Epithelial cell of proximal tubule (primary cell): ENCODE data around the gene TMEM171. TPM values are rescaled to one million over a fixed set of nuclear protein-coding genes. Genes with fewer than 3 reads are reported as not detected.

Source experiments
- DNase-seq: peaks from one replicate; pipeline ENCODE4 v3.0.0-alpha.2; 2011; ENCODE audit warnings: low read depth
- H3K4me3 ChIP-seq: 2 replicates; pipeline ENCODE4 v1.5.1; 2011; ENCODE audit warnings: low read depth, mild to moderate bottlenecking, low read length
- total RNA-seq: library from RNA; depleted of rRNA; stranded (reverse); fragments of >200 nt; gene quantifications from 2 replicates; pipeline ENCODE4 v1.2.3, GENCODE V29; 2015
- TF ChIP-seq, protein P1 (sequence below): conservative IDR thresholded peaks from 2 replicates; pipeline ENCODE4 v1.5.1; 2012; ENCODE audit warnings: low read depth, mild to moderate bottlenecking, low read length

TMEM171 gene
- total RNA-seq, 1 donor from 2014 or later = 10.6 TPM

DNA sequence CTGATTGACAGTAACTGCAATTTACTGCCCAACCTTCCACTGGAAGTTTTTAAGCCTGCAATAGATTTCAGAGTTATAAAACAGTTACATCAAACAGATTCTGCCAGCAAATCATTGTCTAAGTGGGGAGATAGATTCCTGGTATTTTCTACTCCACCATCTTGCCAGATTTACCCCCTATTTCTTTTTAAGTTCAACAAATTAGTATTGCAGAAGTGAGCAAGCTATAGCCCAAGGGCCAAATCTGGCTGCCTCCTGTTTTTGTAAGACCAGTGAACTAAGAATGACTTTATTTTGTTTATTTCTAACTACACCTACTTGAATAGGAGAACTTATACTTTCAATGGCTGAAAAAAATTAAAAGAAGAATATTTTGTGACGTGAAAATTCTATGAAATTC is 8.8 kb upstream of the TMEM171 start:
- TF ChIP-seq, protein P1, sequence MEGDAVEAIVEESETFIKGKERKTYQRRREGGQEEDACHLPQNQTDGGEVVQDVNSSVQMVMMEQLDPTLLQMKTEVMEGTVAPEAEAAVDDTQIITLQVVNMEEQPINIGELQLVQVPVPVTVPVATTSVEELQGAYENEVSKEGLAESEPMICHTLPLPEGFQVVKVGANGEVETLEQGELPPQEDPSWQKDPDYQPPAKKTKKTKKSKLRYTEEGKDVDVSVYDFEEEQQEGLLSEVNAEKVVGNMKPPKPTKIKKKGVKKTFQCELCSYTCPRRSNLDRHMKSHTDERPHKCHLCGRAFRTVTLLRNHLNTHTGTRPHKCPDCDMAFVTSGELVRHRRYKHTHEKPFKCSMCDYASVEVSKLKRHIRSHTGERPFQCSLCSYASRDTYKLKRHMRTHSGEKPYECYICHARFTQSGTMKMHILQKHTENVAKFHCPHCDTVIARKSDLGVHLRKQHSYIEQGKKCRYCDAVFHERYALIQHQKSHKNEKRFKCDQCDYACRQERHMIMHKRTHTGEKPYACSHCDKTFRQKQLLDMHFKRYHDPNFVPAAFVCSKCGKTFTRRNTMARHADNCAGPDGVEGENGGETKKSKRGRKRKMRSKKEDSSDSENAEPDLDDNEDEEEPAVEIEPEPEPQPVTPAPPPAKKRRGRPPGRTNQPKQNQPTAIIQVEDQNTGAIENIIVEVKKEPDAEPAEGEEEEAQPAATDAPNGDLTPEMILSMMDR = no peak
- DNase-seq = no peak
- H3K4me3 ChIP-seq = no peak overlapping the region

DNA sequence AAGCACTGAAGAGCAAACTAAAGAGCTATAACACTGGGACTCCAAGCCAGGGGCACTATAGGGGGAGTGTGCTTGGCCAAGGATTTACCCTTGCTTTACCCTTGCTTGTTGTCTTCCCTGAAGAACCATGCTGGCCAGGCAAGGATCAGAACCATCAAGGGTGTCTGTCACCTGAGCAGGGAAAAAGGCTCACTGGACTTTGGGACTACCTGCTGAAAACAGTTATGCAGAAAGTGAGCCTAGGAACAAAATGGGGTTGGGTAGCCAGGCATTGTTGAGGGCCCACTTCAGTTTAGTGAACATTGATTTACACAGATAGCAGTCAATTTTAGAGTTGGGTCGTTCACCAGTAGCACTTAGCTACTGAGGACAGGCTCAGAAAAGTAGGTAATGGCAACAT is 8.0 kb upstream of the TMEM171 start:
- no peak overlapping the region for H3K4me3 ChIP-seq
- TF ChIP-seq, protein P1 = no peak
- DNase-seq = no peak

DNA sequence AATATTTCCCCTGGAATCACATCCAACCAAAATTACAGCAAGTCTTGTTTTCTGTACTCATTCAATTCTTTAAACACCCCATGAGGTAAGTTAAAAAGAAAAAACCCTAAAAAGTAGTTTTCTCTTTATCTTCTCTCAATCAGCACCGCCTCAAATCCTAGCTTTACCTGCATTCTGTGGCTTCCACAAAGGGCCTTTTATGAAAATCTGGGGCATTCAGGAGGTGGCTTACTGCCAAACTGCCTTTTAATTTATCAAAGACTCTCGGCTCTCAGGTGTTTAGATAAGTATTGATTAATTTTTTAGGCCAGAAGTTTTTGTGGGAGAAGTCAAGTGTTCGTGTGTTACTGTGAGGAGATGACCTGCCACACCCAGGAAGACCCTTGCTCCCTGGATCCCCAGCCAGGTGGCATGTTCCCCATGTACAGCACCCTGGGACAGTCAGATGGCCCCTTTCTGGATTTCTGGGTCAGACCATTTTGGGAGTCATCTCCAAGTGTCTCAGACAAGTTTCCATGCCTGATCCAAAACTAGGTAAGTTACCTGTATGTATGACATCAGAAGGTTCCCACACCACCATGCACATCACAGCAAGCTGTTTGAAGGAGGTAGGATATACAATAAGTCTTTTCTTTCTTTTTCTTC is 6.2 kb upstream of the TMEM171 start:
- H3K4me3 ChIP-seq = no peak overlapping the region
- no peak for DNase-seq
- TF ChIP-seq, protein P1 = no peak

DNA sequence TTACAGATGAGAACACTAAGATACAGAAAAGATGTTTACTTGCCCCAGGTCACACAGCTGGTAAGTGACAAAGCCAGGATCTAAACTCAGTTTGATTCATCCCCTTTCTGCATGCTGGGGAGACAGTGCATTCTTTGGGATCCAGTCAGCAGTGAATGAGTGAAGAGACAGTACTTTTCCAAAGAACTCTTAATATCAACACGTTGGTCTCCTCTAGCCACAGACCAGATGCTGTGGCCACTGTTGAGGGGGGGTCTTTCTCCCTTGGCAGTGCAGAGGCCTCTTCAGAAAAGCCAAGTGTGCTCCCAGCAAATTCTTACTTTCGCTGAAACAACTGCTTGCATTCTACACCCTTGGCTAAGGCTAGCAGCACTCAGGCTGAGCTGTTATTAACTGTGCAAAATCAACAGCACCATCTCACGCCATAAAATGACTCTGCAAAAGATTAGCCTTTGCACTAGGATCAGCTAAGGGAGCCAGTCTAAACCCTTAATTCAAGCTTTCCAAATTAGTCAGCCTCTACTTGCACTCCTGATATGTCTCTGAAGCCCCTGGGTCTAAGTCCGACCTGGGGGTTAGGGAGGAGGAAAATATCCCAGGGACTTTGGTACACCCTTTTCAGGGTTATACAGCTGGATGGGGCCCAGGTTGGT is 4.8 kb upstream of the TMEM171 start:
- TF ChIP-seq, protein P1 = no peak
- no peak overlapping the region for H3K4me3 ChIP-seq
- no peak for DNase-seq

DNA sequence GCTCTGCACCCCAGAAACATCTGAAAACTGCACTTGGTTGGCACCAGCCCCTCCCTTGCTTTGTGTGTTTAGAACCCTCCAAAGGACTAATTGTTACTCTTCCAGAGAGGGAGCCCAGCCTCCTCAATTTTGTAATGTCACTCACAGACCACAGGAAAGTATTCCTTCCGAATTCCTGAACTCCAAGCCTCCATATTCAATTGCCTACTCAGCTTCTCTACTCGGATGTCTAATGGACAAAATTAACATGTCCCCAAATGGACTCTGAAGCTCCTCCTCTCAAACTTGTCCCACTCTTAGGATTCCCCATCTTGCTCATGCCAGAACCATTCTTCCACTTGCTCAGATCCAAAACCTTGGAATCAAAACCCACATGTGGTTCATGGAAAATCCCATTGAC is 3.9 kb upstream of the TMEM171 start:
- TF ChIP-seq, protein P1 = no peak
- H3K4me3 ChIP-seq = no peak overlapping the region
- no peak for DNase-seq

DNA sequence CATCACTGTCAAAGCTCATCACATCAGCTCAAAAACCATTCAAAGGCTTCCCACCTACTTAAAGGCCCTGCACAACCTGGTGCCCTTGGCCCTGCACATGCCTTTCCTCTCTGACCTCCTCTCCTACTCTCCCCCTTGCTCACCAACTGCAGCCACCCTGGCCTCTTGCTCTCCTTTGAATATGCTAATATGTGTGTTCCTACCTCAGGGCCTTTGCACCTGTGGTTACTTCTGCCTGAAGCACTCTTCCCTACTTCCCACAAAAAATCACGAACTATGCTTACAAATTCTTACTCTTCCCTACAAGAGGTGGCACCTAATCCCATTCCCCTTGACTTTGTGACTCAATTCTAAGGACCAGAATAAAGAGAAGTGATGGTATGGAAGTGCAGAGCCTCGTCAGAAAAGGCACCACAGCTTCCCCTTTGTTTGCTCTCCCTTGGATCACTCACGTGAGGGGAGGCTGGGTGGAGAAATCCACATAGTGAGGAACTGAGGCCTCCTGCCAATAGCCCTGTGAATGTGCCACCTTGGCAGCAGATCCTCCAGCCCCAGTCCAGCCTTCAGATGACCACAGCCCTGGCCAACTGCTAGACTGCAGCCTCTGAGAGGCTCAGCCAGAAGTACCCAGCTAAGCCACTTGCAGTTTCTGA is 3.2 kb upstream of the TMEM171 start:
- TF ChIP-seq, protein P1 = no peak
- DNase-seq = no peak
- H3K4me3 ChIP-seq = no peak overlapping the region
